B cell (primary cell): Measurements from ENCODE around the gene ANKRD66. TPM values are rescaled to one million over a fixed set of nuclear protein-coding genes. Genes with fewer than 3 reads are reported as not detected.

ENCODE experiments used
- ATAC-seq: fragments of 200-7000 bp; cut with Tn5 transposase; one replicate; pipeline ENCODE4 v1.10.0; 2021; ENCODE audit warnings: low read depth, mild to moderate bottlenecking, moderate number of reproducible peaks, moderate library complexity
- CTCF ChIA-PET: fragments of 350-600 bp; sonication (Branson Sonifier 250); formaldehyde crosslinking; loops from one replicate; lab custom pipeline; 2021; ENCODE audit warnings: antibody characterized with exemption, inconsistent platforms; lab: Charles Lee
- POLR2A ChIA-PET: fragments of 350-600 bp; sonication (Branson Sonifier 250); formaldehyde crosslinking; loops from one replicate; lab custom pipeline; 2021; ENCODE audit warnings: antibody characterized with exemption; lab: Charles Lee
- DNase-seq: peaks from one replicate; pipeline ENCODE4 v3.0.0; 2013
- H2AFZ ChIP-seq: 2 replicates; pipeline ENCODE4 v1.6.1; 2012; ENCODE audit warnings: mild to moderate bottlenecking, low read depth, low read length; ENCODE audit not compliant: insufficient read depth, poor library complexity, severe bottlenecking
- H3K27ac ChIP-seq, 2 donors: 1 replicate in 1 of 2; 2 replicates in 1 of 2; pipeline ENCODE4 v1.5.1; 2012 to 2013; ENCODE audit warnings: low read length in 2 of 2, mild to moderate bottlenecking in 2 of 2, moderate library complexity in 1 of 2
- H3K27me3 ChIP-seq, 4 experiments: fragments of 200-600 bp in 1 of 4; sonication (generic) in 1 of 4; replicated peaks in 1 of 4; 1 replicate in 2 of 4; 2 replicates in 2 of 4; pipeline versions ENCODE4 v1.6.1 to v1.7.0; 2013 to 2016; ENCODE audit warnings: low read length in 3 of 4, mild to moderate bottlenecking in 2 of 4, mixed read lengths in 1 of 4, moderate library complexity in 1 of 4; ENCODE audit not compliant: insufficient read depth in 4 of 4, control insufficient read depth in 3 of 4; ENCODE audit errors: control extremely low read depth in 1 of 4
- H3K36me3 ChIP-seq, 2 experiments: replicated peaks in 1 of 2; 1 replicate in 1 of 2; 2 replicates in 1 of 2; pipeline versions ENCODE4 v1.6.1 to v1.7.1; 2013; ENCODE audit warnings: low read length in 1 of 2; ENCODE audit not compliant: insufficient read depth in 2 of 2, control insufficient read depth in 1 of 2; ENCODE audit errors: control extremely low read depth in 1 of 2, extremely low read depth in 1 of 2
- H3K4me1 ChIP-seq, 2 donors: fragments of 200-600 bp in 1 of 2; sonication (generic) in 1 of 2; 1 replicate in 1 of 2; 2 replicates in 1 of 2; pipeline versions ENCODE4 v1.5.1 to v1.6.1; 2013 to 2017; ENCODE audit warnings: low read length in 2 of 2; ENCODE audit not compliant: control insufficient read depth in 2 of 2, insufficient read depth in 2 of 2
- H3K4me2 ChIP-seq: replicated peaks from 2 replicates; pipeline ENCODE3; 2012; ENCODE audit warnings: mild to moderate bottlenecking, low read depth, low read length; ENCODE audit not compliant: poor library complexity, severe bottlenecking
- H3K4me3 ChIP-seq, 5 experiments: fragments of 200-600 bp in 1 of 5; sonication (generic) in 1 of 5; 1 replicate in 3 of 5; 2 replicates in 2 of 5; pipeline versions ENCODE4 v1.5.1 to v1.7.0; 2011 to 2016; ENCODE audit warnings: low read length in 4 of 5, mild to moderate bottlenecking in 4 of 5, low read depth in 2 of 5, control low read depth in 1 of 5, moderate library complexity in 1 of 5; ENCODE audit not compliant: insufficient read depth in 1 of 5; ENCODE audit errors: control extremely low read depth in 1 of 5, extremely low read depth in 1 of 5
- H3K79me2 ChIP-seq: fragments of 200-600 bp; sonication (generic); one replicate; pipeline ENCODE4 v1.6.0; 2016; ENCODE audit warnings: low read length; ENCODE audit not compliant: control insufficient read depth, insufficient read depth
- H3K9ac ChIP-seq: fragments of 200-600 bp; sonication (generic); 2 replicates; pipeline ENCODE4 v1.6.1; 2017; ENCODE audit warnings: mild to moderate bottlenecking, low read length, moderate library complexity
- H3K9me3 ChIP-seq, 3 donors: one replicate each; pipeline versions ENCODE4 v1.6.1 to v1.7.1; 2013; ENCODE audit warnings: low read length in 2 of 3; ENCODE audit not compliant: control insufficient read depth in 2 of 3, insufficient read depth in 1 of 3; ENCODE audit errors: control extremely low read depth in 1 of 3
- H4K20me1 ChIP-seq: 2 replicates; pipeline ENCODE4 v1.6.0; 2012; ENCODE audit warnings: mild to moderate bottlenecking, low read length; ENCODE audit not compliant: insufficient read depth, control insufficient read depth, poor library complexity, severe bottlenecking
- H3K27ac Mint-ChIP-seq: one replicate; pipeline ENCODE4 v1.8.0; 2021; ENCODE audit warnings: mixed read lengths
- H3K27me3 Mint-ChIP-seq: one replicate; pipeline ENCODE4 v1.8.0; 2021; ENCODE audit warnings: mixed read lengths
- H3K4me1 Mint-ChIP-seq: one replicate; pipeline ENCODE4 v1.8.0; 2021; ENCODE audit warnings: mixed read lengths
- H3K4me3 Mint-ChIP-seq: one replicate; pipeline ENCODE4 v1.8.0; 2021; ENCODE audit warnings: mixed read lengths
- H3K9me3 Mint-ChIP-seq: one replicate; pipeline ENCODE4 v1.8.0; 2022; ENCODE audit warnings: mixed read lengths; ENCODE audit not compliant: insufficient read depth
- CTCF ChIP-seq: fragments of 200-600 bp; IDR thresholded peaks from one replicate; pipeline ENCODE4 v1.8.0; 2022; ENCODE audit warnings: antibody characterized with exemption, mild to moderate bottlenecking
- EZH2 ChIP-seq: IDR thresholded peaks from 2 replicates; pipeline ENCODE4 v1.6.1; 2012; ENCODE audit warnings: borderline replicate concordance, low read depth, mild to moderate bottlenecking, moderate library complexity, low read length; ENCODE audit not compliant: insufficient read depth, poor library complexity, severe bottlenecking
- WGBS: methylation state at CpG from one replicate; pipeline ENCODE4 v1.1.5; 2013; ENCODE audit warnings: missing lambda C conversion rate; ENCODE audit not compliant: insufficient coverage; 5-methylcytosine and 5-hydroxymethylcytosine counted together
- intact Hi-C: fragments of 100-400 bp; cut with micrococcal nuclease; formaldehyde crosslinking; loops from one replicate; pipeline ENCODE4 v1.10.0; 2022
- polyA plus RNA-seq: library from polyadenylated mRNA; depleted of rRNA; stranded (reverse); fragments of >200 nt; gene quantifications from 2 replicates; pipeline ENCODE4 v1.2.3, GENCODE V29; 2012
- total RNA-seq, 2 donors: library from RNA; stranded (reverse); fragments of 120-200 nt in 1 of 2; gene quantifications; 1 replicate in 1 of 2; 2 replicates in 1 of 2; pipeline versions ENCODE4 v1.2.3 to v1.2.4, GENCODE V29; 2013 to 2022

ANKRD66 gene
- total and polyA plus RNA-seq, 2 donors (not counting 1 experiment from before 2014, with no cell fraction given): not detected

- H3K4me1 Mint-ChIP-seq: peaks cover 12% of the 10 kb centered on the region
- Histone ChIP-seq H3K9ac (no peak overlapping the region), H3K4me2 (no peak overlapping the region), H3K9me3 (no peaks in the 10 kb centered on the region), H4K20me1 (no peaks in the 10 kb centered on the region), H3K79me2 (no peaks in the 10 kb centered on the region), H3K4me1 (peaks cover 4 to 8% of the 10 kb centered on the region in 2 donors), H3K36me3 (no peaks in the 10 kb centered on the region), H3K4me3 (no peak overlapping the region), H3K27ac (no peak overlapping the region), H3K27me3 (peaks cover 0 to 24% (median 14%) of the 10 kb centered on the region in 4 experiments), H2AFZ (no peak overlapping the region)
- CTCF ChIA-PET: no interaction called here
- intact Hi-C loops: no loop called here
- no peaks in the 10 kb centered on the region for H3K9me3 Mint-ChIP-seq
- no peak overlapping the region for H3K27ac Mint-ChIP-seq
- ATAC-seq (no peak), DNase-seq (no peak)
- peak overlapping the region; percentile 52 for H3K4me3 Mint-ChIP-seq
- peaks cover 59% of the 10 kb centered on the region for H3K27me3 Mint-ChIP-seq
- POLR2A ChIA-PET: no interaction called here
- TF ChIP-seq CTCF (no peak), EZH2 (no peak)
- 25% methylated on average over 5 of the region's 8 CpGs for WGBS
Measured at GRCh38 chr6:46735720-46736031, 11.1 kb upstream of the ANKRD66 start.

- Histone ChIP-seq H3K9me3 (no peaks in the 10 kb centered on the region), H2AFZ (no peak overlapping the region), H3K79me2 (no peaks in the 10 kb centered on the region), H3K27me3 (peaks cover 0 to 24% (median 14%) of the 10 kb centered on the region in 4 experiments), H3K36me3 (no peaks in the 10 kb centered on the region), H3K9ac (no peak overlapping the region), H3K4me1 (peaks cover 4 to 8% of the 10 kb centered on the region in 2 donors), H3K4me2 (no peak overlapping the region), H4K20me1 (no peaks in the 10 kb centered on the region), H3K27ac (no peak overlapping the region), H3K4me3 (no peak overlapping the region)
- Mint-ChIP-seq H3K4me1 (peaks cover 12% of the 10 kb centered on the region), H3K4me3 (no peak overlapping the region), H3K27me3 (peaks cover 55% of the 10 kb centered on the region), H3K27ac (no peak overlapping the region), H3K9me3 (no peaks in the 10 kb centered on the region)
- no peak for DNase-seq
- CTCF ChIA-PET: no interaction called here
- intact Hi-C loops: no loop called here
- TF ChIP-seq CTCF (no peak), EZH2 (no peak)
- ATAC-seq: no peak
- POLR2A ChIA-PET: no interaction called here
Measured at GRCh38 chr6:46736906-46737305, 9.8 kb upstream of the ANKRD66 start.
